T47D (cell line): ENCODE measurements around the gene CHMP1A.
"Not testable (repeated sequence)": the region's sequence is repeated elsewhere in the genome, so short reads cannot be mapped to it uniquely, and the experiment has no call there.

ENCODE experiments used
- DNase-seq, 2 experiments: peaks; one replicate each; pipeline versions ENCODE4 v3.0.0 to v3.0.0-alpha.2; 2011 to 2012; ENCODE audit warnings: low read depth in 1 of 2, low spot score in 1 of 2
- JUND ChIP-seq: IDR thresholded peaks from 2 replicates; pipeline ENCODE4 v1.6.1; 2012; ENCODE audit warnings: low read depth
- in situ Hi-C: cut with HindIII; loops from 2 replicates; pipeline ENCODE4 v1.10.0; 2016; ENCODE audit warnings: low sequenced_read_pairs, low pct_unique_long_range_greater_than_20kb

Gene CHMP1A

GRCh38 chr16:89697161-89697615 lies 39.7 kb upstream of the CHMP1A start:
- no peak for TF ChIP-seq JUND
- in situ Hi-C loops = no loop called here
- DNase-seq = no peak

- no peak for DNase-seq
- TF ChIP-seq JUND = no peak
- in situ Hi-C loops = no loop called here
Measured at GRCh38 chr16:89696670-89697128, 39.2 kb upstream of the CHMP1A start.

DNA sequence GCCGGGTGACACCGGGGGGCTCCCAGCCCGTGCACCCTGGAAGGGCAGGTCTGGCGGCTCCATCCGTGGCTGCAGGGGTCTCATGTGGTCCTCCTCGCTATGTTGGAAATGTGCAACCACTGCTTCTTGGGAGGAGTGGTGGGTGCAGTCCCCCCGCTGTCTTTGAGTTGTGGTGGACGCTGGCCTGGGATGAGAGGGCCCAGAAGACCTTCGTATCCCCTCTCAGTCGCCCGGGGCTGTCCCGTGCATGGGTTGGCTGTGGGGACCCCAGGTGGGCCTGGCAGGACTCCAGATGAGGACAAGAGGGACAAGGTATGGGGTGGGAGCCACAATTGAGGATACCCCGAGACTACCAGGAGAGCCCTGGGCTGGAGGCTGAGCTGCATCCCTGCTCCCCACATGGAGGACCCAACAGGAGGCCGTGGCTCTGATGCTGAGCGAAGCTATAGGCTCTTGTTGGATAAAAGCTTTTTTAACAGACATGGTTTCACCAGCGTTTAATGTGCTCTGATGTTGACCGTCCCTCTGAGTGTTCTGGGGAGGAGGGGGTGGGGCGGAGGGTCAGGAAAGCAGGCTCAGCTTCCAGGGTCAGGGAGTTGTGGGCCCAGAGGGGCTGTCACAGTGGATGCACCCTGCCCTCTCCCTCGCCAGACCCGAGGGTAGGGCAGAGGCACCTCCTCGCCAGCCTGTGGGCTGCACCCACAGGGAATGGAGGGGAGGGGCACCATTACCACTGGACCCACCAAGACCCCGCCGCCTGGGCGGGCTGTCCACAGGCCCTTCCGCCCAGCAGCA lies 38.6 kb upstream of the CHMP1A start:
- DNase-seq = no peak
- in situ Hi-C loops = no loop called here
- no peak for TF ChIP-seq JUND

DNA sequence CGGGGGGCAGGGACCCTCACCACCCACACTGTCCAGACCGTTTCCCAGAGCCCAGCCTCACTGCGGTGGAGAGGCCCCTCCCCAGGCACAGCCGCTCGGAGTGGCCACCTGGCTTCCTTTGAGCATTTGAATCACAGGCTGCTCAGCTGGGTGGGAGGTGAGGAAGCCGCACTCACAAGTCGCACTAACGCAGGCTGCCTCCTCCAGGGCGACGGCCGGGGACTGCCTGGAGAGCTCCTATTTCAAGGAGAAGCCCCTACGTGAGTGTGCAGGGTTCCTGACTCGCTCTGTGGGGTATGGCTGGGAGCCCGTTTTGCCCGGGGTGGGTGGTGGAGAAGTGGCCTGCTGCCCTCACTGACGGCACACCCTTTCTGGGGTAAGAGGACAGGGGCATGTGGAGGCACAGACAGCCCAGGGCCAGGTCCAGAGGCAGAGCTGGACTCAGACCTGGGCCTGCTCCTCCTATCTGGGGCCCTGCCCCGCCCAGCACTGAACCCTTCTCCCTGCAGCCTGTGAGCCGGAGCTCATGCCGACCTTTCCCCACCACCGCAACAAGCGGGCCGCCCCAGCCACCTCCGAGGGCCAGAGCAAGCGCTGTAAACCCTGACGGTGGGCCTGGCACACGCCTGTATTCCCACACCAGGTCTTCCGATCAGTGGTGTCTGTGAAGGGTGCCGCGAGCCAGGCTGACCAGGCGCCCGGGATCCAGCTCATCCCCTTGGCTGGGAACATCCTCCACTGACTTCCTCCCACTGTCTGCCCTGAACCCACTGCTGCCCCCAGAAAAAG lies 37.8 kb upstream of the CHMP1A start:
- in situ Hi-C loops = no loop called here
- no peak for TF ChIP-seq JUND

GRCh38 chr16:89694784-89695085 lies 37.2 kb upstream of the CHMP1A start:
- in situ Hi-C loops = not testable (repeated sequence)

More for the DNA sequence above, 37.8 kb upstream of the CHMP1A start:
- DNase-seq = no peak

DNA sequence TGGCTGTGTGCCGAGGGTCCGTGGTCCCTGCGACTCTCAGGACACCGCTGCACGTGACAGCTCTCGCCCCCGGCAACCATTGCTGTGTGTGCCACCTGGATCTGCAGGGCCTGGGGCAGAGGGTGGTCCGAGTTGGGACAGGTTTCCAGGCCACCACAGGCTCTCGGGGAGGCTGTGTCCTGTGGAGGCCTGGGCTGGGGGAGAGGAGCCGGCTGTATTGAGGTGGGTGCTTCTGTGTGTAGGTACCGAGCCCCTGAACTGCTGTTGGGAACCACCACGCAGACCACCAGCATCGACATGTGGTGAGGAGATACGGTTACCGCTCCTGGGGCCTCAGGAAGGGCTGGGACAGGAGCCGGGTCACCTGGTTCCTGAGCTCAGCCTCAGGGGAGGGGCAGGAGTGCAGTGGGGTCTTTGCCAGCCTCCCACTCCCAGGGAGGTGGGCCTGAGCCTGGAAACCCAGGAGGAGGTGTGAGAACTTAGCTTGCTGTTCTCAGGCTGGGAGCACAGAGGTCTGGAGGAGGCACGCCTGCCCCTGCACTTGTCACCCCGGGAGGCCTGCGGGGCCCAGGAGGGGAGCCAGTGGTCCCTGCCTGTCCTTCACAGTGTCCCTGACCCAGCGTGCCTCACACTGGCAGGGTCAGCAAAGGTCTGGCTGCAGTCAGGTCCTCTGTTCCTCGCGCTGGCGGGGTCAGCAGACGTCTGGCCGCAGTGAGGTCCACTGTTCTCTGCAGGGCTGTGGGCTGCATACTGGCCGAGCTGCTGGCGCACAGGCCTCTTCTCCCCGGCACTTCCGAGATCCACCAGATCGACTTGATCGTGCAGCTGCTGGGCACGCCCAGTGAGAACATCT lies 36.6 kb upstream of the CHMP1A start:
- DNase-seq = no peak
- in situ Hi-C loops = no loop called here
- no peak for TF ChIP-seq JUND

More at GRCh38 chr16:89694784-89695085, 37.2 kb upstream of the CHMP1A start:
- DNase-seq = not testable (repeated sequence)

DNA sequence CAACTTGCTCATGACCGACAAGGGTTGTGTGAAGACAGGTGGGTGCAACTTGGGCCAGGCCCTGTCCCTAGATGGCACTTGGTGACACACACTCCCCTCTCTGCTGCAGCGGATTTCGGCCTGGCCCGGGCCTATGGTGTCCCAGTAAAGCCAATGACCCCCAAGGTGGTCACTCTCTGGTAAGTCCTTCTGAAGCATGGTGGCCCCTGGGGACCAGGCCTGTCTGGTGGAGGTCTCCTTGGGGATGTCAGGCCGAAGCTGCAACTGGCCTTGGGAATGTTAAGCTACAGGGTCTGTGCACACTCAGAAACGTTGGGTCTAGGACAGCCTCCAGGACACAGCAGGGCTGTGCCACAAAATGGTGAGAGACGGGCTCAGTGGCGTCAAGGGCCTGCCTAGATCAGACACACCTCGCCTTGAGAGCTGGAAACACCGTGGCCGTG lies 35.8 kb upstream of the CHMP1A start:
- TF ChIP-seq JUND = no peak
- no peak for DNase-seq
- in situ Hi-C loops = no loop called here

DNA sequence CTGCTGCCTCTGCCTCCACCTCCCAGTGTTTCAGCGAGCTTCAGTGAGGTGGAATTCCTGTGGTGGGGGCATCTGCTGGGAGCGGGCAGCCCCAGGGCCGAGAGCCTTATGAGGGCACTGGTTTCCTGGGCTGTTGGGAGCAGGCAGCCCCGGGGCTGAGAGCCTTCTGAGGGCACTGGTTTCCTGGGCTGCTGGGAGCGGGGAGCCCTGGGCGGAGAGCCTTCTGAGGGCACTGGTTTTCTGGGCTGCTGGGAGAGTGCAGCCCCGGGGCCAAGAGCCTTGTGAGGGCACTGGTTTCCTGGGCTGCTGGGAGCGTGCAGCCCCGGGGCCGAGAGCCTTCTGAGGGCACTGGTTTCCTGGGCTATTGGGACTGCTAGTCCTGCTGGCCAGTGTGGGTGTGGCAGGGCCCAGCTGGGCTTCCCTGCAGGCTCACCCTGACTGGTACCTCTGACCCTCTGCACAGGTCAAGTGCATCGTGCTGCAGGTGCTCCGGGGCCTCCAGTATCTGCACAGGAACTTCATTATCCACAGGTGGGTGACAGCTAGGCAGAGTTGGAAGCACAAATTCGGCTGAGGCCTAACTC lies 34.6 kb upstream of the CHMP1A start:
- no peak for DNase-seq
- in situ Hi-C loops = no loop called here
- no peak for TF ChIP-seq JUND

DNA sequence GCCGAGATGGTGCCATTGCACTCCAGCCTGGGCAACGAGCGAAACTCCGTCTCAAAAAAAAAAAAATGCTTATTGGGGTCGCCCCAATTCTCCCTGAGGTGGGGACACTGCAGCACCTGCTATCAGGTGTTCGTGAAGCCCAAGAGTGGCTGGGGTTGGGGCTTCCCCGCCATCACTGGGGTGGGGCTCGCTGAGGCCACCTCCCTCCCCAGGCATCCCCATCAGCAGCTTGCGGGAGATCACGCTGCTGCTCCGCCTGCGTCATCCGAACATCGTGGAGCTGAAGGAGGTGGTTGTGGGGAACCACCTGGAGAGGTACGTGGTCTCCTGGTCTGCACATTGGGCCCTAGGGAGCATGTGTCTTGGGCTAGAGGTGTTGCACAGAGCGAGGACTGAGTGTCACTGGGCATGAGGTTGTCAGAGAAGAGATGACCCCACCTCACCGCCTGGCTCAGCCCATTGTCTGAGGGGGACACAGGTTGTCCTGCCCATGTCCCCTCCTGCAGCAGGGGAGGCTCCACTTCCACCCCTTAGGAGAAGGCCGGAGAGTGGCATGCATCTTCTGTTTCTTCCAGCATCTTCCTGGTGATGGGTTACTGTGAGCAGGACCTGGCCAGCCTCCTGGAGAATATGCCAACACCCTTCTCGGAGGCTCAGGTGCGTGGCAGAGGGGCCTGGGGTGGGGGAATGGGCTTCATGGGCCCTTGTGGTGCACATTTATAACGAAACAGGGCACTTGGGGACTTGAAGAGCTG lies 33.9 kb upstream of the CHMP1A start:
- no peak for TF ChIP-seq JUND
- in situ Hi-C loops = no loop called here
- DNase-seq = no peak

DNA sequence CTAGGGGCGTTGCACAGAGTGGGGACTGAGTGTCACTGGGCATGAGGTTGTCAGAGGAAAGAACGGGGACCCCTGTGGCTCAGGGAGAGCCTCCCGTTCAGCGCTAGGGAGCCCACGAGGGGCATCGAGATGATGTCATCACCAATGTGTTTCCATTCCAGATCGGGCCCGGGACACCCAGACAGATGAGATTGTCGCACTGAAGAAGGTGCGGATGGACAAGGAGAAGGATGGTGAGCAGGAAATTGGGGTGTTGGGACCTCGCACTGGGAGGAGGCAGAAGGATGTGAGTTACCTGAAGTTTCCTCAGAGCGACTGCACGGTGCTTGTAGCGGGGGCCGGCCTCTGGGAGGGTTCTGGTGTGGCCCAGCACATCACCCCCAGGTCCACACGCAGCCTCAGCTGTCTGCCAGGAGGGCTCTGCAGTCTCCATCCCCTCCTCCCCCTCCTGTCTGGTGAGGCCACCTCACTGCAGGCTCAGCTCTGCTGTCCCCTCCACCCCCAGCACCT lies 32.9 kb upstream of the CHMP1A start:
- no peak for TF ChIP-seq JUND
- in situ Hi-C loops = no loop called here
- no peak for DNase-seq

DNA sequence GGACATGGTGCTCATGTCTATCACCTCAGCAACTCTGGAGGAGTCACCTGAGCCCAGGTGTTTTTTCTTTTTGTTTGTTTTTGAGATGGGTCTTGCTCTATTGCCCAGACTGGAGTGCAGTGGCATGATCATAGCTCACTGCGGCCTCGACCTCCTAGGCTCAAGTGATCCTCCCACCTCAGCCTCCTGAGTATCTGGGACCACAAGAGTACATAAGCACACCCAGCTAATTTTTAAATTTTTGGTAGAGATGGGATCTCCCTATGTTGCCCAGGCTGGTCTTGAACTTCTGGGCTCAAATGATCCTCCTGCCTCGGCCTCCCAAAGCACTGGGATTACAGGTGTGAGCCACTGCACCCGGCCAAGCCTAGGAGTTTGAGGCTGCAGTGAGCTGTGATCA lies 32.1 kb upstream of the CHMP1A start:
- DNase-seq, in situ Hi-C loops: not testable (repeated sequence)

- DNase-seq = no peak
- TF ChIP-seq JUND = no peak
- in situ Hi-C loops = no loop called here
Measured at GRCh38 chr16:89689142-89689541, 31.6 kb upstream of the CHMP1A start.
